Peyer's patch (tissue), 4 donors: ENCODE results near the gene PGS1. TPM values are rescaled to one million over a fixed set of nuclear protein-coding genes. Genes with fewer than 3 reads are reported as not detected.

Experiments used
- DNase-seq, 3 donors: peaks; one replicate each; pipeline ENCODE4 v3.0.0-alpha.2; 2017 to 2019
- H3K27ac ChIP-seq, 4 donors: fragments of 200-600 bp; sonication (generic); one replicate each; pipeline ENCODE4 v1.5.1; 2016 to 2019
- H3K27me3 ChIP-seq, 2 donors: fragments of 200-600 bp; sonication (generic); one replicate each; pipeline ENCODE4 v1.5.1; 2019
- H3K36me3 ChIP-seq, 3 donors: fragments of 200-600 bp; sonication (generic); one replicate each; pipeline ENCODE4 v1.5.1; 2016 to 2019
- H3K4me1 ChIP-seq, 4 donors: fragments of 200-600 bp; sonication (generic); one replicate each; pipeline ENCODE4 v1.5.1; 2016 to 2019
- H3K4me3 ChIP-seq, 4 donors: fragments of 200-600 bp; sonication (generic); 1 replicate in 3 of 4; 2 replicates in 1 of 4; pipeline ENCODE4 v1.5.1; 2016 to 2019; ENCODE audit warnings: mild to moderate bottlenecking in 1 of 4
- H3K9me3 ChIP-seq, 4 donors: fragments of 200-600 bp; sonication (generic); one replicate each; pipeline ENCODE4 v1.5.1; 2016 to 2019; ENCODE audit warnings: mild to moderate bottlenecking in 1 of 4
- POLR2A ChIP-seq, 2 donors: fragments of 450-650 bp; IDR thresholded peaks; one replicate each; pipeline ENCODE4 v1.5.1; 2017; ENCODE audit warnings: antibody characterized with exemption in 2 of 2, mild to moderate bottlenecking in 2 of 2, moderate library complexity in 2 of 2
- total RNA-seq, 4 donors: library from RNA; depleted of rRNA; stranded (reverse); fragments of >200 nt; gene quantifications; one replicate each; pipeline ENCODE4 v1.1.0, GENCODE V29; 2016
- TF ChIP-seq, protein P1 (sequence below), 6 experiments: fragments of 450-650 bp in 4 of 6; fragments of 200-600 bp in 2 of 6; sonication (generic) in 1 of 6; IDR thresholded peaks; one replicate each; pipeline ENCODE4 v1.5.1; 2017 to 2019; ENCODE audit warnings: antibody characterized with exemption in 6 of 6, mild to moderate bottlenecking in 3 of 6, moderate library complexity in 1 of 6

Gene PGS1
- total RNA-seq, 4 donors from 2014 or later, result 32.4 to 149 (median 116) TPM

GRCh38 chr17:78415821-78416711, 37.6 kb downstream of the PGS1 start:
- Histone ChIP-seq H3K4me1 (peaks cover under 1 to 77% (median 13%) of the 10 kb centered on the region in 4 donors), H3K36me3 (peaks cover 0 to 15% (median 0%) of the 10 kb centered on the region in 3 donors), H3K27ac (peak overlapping the region; percentile 69 to 87 (median 78)), H3K4me3 (no peak overlapping the region), H3K9me3 (no peaks in the 10 kb centered on the region), H3K27me3 (no peaks in the 10 kb centered on the region)
- TF ChIP-seq, protein P1, sequence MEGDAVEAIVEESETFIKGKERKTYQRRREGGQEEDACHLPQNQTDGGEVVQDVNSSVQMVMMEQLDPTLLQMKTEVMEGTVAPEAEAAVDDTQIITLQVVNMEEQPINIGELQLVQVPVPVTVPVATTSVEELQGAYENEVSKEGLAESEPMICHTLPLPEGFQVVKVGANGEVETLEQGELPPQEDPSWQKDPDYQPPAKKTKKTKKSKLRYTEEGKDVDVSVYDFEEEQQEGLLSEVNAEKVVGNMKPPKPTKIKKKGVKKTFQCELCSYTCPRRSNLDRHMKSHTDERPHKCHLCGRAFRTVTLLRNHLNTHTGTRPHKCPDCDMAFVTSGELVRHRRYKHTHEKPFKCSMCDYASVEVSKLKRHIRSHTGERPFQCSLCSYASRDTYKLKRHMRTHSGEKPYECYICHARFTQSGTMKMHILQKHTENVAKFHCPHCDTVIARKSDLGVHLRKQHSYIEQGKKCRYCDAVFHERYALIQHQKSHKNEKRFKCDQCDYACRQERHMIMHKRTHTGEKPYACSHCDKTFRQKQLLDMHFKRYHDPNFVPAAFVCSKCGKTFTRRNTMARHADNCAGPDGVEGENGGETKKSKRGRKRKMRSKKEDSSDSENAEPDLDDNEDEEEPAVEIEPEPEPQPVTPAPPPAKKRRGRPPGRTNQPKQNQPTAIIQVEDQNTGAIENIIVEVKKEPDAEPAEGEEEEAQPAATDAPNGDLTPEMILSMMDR (IDR thresholded peaks at IDR 0.05), result no peak
- TF ChIP-seq POLR2A (IDR thresholded peaks at IDR 0.05), result no peak
- peak in 2 of 3 donors; percentile 50 to 55 for DNase-seq

DNA sequence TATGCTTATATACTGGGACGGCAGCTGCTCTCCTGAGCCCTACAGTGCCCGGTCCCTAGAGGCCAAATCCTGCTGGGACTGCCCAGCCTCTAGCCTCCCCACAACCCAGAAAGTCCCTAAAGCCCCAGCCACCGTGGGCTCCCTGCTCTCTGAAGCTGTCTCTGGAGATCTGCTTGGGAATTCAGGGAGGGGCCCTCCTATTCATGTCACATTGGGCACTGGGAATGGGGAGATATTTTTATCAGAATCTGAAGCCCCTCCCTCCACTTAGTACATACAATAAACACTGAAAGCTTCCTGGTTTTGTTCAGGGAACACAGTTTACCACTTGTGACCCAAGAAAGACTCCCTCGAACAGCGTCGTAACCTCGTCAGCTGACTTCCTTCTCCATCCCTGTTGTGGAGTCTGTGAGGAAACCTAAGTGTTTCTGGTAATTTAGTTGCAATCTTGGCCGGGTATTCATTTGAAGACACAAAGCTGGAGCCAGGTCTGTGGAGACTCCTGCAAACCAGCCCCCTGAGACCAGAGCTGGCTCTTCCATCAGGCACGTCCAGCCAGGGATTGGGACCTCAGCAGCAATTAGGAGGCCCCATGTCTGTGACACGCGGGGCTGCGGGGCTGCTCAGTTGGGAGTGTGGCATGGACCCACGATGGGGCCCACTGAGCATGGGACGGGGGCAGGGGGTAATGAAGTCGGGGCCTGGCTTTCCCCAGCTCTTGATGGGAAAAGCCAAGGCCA, 38.5 kb downstream of the PGS1 start:
- Histone ChIP-seq H3K27ac (peak overlapping the region; percentile 70 to 87 (median 78)), H3K4me3 (no peak overlapping the region), H3K36me3 (peaks cover 0 to 20% (median 0%) of the 10 kb centered on the region in 3 donors), H3K4me1 (peaks cover 0 to 76% (median 13%) of the 10 kb centered on the region in 4 donors), H3K9me3 (no peaks in the 10 kb centered on the region), H3K27me3 (no peaks in the 10 kb centered on the region)
- DNase-seq, result peak in 2 of 3 donors; percentile 45 to 57
- TF ChIP-seq POLR2A (IDR thresholded peaks at IDR 0.05), result peak in 1 of 2 donors; percentile 30
- TF ChIP-seq, protein P1 (IDR thresholded peaks at IDR 0.05), result no peak

DNA sequence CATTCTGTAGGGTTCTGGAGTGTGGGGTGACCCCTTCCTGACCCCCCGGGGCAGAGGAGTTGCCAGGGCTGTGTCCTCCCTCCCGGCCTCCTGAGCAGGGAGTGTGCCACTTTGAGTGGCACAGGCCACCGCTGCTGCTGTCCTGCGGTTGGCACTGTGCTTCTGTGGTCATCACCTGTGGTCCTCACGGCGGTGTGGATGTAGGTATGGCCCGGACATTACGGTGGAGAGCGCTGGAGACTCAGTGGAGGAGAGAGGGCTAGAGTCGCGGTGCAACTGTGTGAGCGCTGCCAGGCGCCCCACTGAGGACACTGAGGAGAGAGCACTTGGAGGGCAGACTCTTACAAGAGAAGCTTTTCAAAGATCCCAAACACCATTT, 39.1 kb downstream of the PGS1 start:
- H3K4me1 ChIP-seq, result peaks cover 0 to 70% (median 12%) of the 10 kb centered on the region in 4 donors

DNA sequence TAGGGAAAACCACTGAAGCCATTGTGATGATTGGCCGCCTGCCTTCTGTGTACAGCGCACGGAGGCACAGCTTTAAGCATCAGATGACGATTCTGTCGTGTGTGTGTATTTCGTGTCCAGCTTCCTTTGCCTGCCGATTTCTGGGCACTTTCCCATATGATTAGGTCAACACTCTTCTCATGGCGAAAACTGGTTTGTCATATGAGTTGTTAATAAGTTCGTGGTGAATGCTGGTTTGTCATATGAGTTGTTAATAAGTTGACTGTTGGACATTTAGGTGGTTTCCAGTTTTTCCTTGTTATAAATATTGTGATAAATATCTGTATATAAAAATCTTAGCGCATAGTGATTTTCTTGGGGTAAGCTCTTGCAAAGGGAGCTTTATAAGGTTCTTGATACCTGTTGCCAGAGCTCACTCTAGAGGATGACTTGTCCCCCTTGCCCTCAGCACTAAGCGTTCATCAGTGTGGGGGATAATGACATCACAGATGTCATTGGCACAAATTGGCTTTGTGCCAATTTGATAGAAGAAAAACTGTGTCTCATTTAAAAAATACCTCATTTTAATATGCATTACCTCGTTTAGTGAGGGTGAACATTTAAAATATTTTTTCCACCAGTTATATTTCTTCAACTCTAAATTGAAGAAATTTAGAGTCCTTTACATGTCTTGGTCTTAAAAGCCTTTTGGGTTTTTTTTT, 40.0 kb downstream of the PGS1 start:
- DNase-seq, result no peak
- H3K9me3 ChIP-seq, result no peaks in the 10 kb centered on the region
- TF ChIP-seq POLR2A (IDR thresholded peaks at IDR 0.05), result no peak
- TF ChIP-seq, protein P1 (IDR thresholded peaks at IDR 0.05), result no peak
- H3K4me1 ChIP-seq, result peaks cover 0 to 60% (median 6%) of the 10 kb centered on the region in 4 donors
- no peak overlapping the region for H3K4me3 ChIP-seq
- H3K27ac ChIP-seq, result peak overlapping the region in 2 of 4 donors; percentile 14 to 70
- peaks cover 0 to 26% (median 0%) of the 10 kb centered on the region in 3 donors for H3K36me3 ChIP-seq
- no peaks in the 10 kb centered on the region for H3K27me3 ChIP-seq

More for the DNA sequence above, 39.1 kb downstream of the PGS1 start:
- no peaks in the 10 kb centered on the region for H3K9me3 ChIP-seq
- H3K4me3 ChIP-seq, result no peak overlapping the region
- peak overlapping the region; percentile 65 to 87 (median 78) for H3K27ac ChIP-seq
- TF ChIP-seq, protein P1 (IDR thresholded peaks at IDR 0.05), result no peak
- no peak for TF ChIP-seq POLR2A (IDR thresholded peaks at IDR 0.05)
- H3K36me3 ChIP-seq, result peaks cover 0 to 22% (median 0%) of the 10 kb centered on the region in 3 donors
- no peaks in the 10 kb centered on the region for H3K27me3 ChIP-seq
- DNase-seq, result peak in 2 of 3 donors; percentile 41 to 45
